Esophagus muscularis mucosa (tissue), 4 donors: ENCODE data around the gene AQP1. TPM values are rescaled to one million over a fixed set of nuclear protein-coding genes. Genes with fewer than 3 reads are reported as not detected.
A peak's percentile ranks its signal among the peaks of the same experiment; 100 is the strongest.

Source experiments
- DNase-seq: peaks from one replicate; pipeline ENCODE4 v3.0.0-alpha.2; 2017; ENCODE audit errors: extremely low spot score
- H3K27ac ChIP-seq, 4 donors: fragments of 200-600 bp; sonication (generic); replicated peaks in 1 of 4; 1 replicate in 3 of 4; 2 replicates in 1 of 4; pipeline ENCODE4 v1.5.1; 2016 to 2019; ENCODE audit warnings: mild to moderate bottlenecking in 1 of 4
- H3K27me3 ChIP-seq, 4 donors: fragments of 200-600 bp; sonication (generic); one replicate each; pipeline versions ENCODE4 v1.5.1 to v1.6.0; 2016 to 2019
- H3K36me3 ChIP-seq, 4 donors: fragments of 200-600 bp; sonication (generic); one replicate each; pipeline ENCODE4 v1.5.1; 2016 to 2019
- H3K4me1 ChIP-seq, 4 donors: fragments of 200-600 bp; sonication (generic); one replicate each; pipeline ENCODE4 v1.5.1; 2016 to 2019
- H3K4me3 ChIP-seq, 4 donors: fragments of 200-600 bp; sonication (generic); 1 replicate in 2 of 4; 2 replicates in 2 of 4; pipeline ENCODE4 v1.5.1; 2016 to 2019; ENCODE audit warnings: mild to moderate bottlenecking in 4 of 4, moderate library complexity in 1 of 4
- H3K9me3 ChIP-seq, 4 donors: fragments of 200-600 bp; sonication (generic); 1 replicate in 3 of 4; 2 replicates in 1 of 4; pipeline ENCODE4 v1.5.1; 2016 to 2019
- CTCF ChIP-seq, 3 experiments: fragments of 200-600 bp in 2 of 3; fragments of 450-650 bp in 1 of 3; sonication (generic) in 2 of 3; IDR thresholded peaks; one replicate each; pipeline ENCODE4 v1.5.1; 2017 to 2019; ENCODE audit warnings: antibody characterized with exemption in 3 of 3, mild to moderate bottlenecking in 2 of 3, moderate library complexity in 1 of 3
- EP300 ChIP-seq: sonication (generic); formaldehyde crosslinking; IDR thresholded peaks from one replicate; pipeline ENCODE4 v1.6.1; 2017; ENCODE audit warnings: antibody characterized with exemption
- POLR2A ChIP-seq: fragments of 450-650 bp; IDR thresholded peaks from one replicate; pipeline ENCODE4 v1.6.1; 2017; ENCODE audit warnings: antibody characterized with exemption, moderate library complexity, mild to moderate bottlenecking, low read depth
- POLR2AphosphoS5 ChIP-seq, 2 donors: sonication (generic); formaldehyde crosslinking; IDR thresholded peaks; one replicate each; pipeline ENCODE4 v1.6.1; 2017; ENCODE audit warnings: antibody characterized with exemption in 2 of 2
- WGBS: methylation state at CpG from one replicate; pipeline ENCODE4 v1.1.5; 2018; 5-methylcytosine and 5-hydroxymethylcytosine counted together
- intact Hi-C: fragments of 100-400 bp; cut with DNase I; formaldehyde crosslinking; loops from one replicate; pipeline ENCODE4 v1.15.1; 2023
- total RNA-seq, 4 donors: library from RNA; depleted of rRNA; stranded (reverse); fragments of >200 nt; gene quantifications; one replicate each; pipeline versions ENCODE4 v1.1.0 to v1.2.1, GENCODE V29; 2016

The AQP1 gene
- total RNA-seq, 4 donors from 2014 or later = 362 to 578 (median 513) TPM

- DNase-seq = no peak
- peaks cover 0 to 14% (median 10%) of the 10 kb centered on the region in 4 donors for H3K4me1 ChIP-seq
- no peak overlapping the region for H3K4me3 ChIP-seq
- intact Hi-C loops = loop anchor here (2.0 to 5.0 kb wide), 2 partner anchors 174 to 232 kb away; no protein-coding TSS in a partner anchor
- no peaks in the 10 kb centered on the region for H3K9me3 ChIP-seq
- peaks cover 0 to 12% (median 0%) of the 10 kb centered on the region in 4 donors for H3K27me3 ChIP-seq
- H3K36me3 ChIP-seq = no peaks in the 10 kb centered on the region
- peak; percentile 64 to 80 (median 68) for TF ChIP-seq CTCF (IDR thresholded peaks at IDR 0.05)
- no peak for TF ChIP-seq EP300
- no peak for TF ChIP-seq POLR2A
- no peak for TF ChIP-seq POLR2AphosphoS5 (IDR thresholded peaks at IDR 0.05)
- 32% methylated on average over 7 of the region's 7 CpGs for WGBS
- no peak overlapping the region for H3K27ac ChIP-seq
Measured at GRCh38 chr7:30974605-30975255, 63.1 kb downstream of the AQP1 start.

Other genes starting within 250 kb of the AQP1 start
- gene CRHR2, start 229.4 kb upstream of the AQP1 start, total RNA-seq = under 1 TPM in 2 of 4 donors, not detected in 2; 0.13 to 0.29 TPM
- gene INMT, start 159.7 kb upstream of the AQP1 start, total RNA-seq = 100 to 1,000 TPM; 113 to 192 (median 174) TPM
- gene MINDY4, start 140.4 kb upstream of the AQP1 start, total RNA-seq = 10 to 100 TPM in 3 of 4 donors, 1 to 10 TPM in 1; 8.4 to 31.1 (median 20.2) TPM
- not detected for gene GHRHR, start 52.1 kb downstream of the AQP1 start, total RNA-seq
- 10 to 100 TPM; 10.2 to 35.3 (median 25.7) TPM for gene ADCYAP1R1, start 140.5 kb downstream of the AQP1 start, total RNA-seq